ENCODE data around the gene KCNQ1. TPM values are rescaled to one million over a fixed set of nuclear protein-coding genes. Genes with fewer than 3 reads are reported as not detected.
A peak's percentile ranks its signal among the peaks of the same experiment; 100 is the strongest.

The KCNQ1 gene
- total and polyA plus RNA-seq, 3 experiments from 2014 or later: 2.6 to 5.7 (median 3.4) TPM

DNA sequence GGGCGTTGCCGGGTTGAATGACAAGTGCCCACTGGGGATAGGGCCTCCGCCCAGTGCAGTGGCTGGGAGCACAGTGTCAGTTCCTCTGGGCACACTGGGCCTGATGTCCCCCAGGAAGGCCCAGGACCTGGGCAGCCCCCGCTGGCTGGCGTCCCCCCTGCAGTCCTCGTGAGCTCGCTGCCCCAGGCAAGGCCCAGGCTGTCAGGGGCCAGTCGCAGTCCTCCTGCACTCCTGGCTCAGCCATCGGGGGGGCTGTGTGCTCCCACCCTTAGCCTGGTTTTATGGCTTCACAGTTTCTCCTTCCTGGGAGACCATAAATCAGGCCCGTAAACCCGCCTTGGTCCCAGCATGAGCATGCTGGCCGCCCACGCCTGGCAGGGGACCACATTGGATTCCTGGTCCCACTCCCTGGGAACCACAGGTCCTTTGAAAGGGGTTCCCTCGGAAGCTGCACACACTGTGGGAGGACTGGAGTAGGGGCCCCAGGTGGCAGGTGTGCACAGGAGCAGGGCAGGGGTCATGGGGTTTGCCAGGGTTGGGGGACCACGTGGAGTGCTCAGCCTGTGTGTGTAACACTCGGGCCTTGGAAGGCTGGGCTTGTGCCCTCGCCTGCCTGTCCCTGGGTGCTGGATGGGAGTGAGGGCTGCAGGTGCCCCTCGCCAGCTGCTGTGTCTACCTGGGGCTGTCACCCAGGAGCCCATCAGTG is 141.4 kb downstream of the KCNQ1 start:
- H3K36me3 ChIP-seq (ENCODE audit: insufficient read depth, low read length): no peaks in the 10 kb centered on the region
- Mint-ChIP-seq H3K27me3 (no peaks in the 10 kb centered on the region), H3K36me3 (peaks cover 0 to 4% (median 0%) of the 10 kb centered on the region in 3 donors), H3K4me3 (no peak overlapping the region), H3K9me3 (no peaks in the 10 kb centered on the region), H3K4me1 (no peaks in the 10 kb centered on the region), H3K27ac (no peak overlapping the region)
- H3K4me3 ChIP-seq (ENCODE audit: low read length): no peak overlapping the region
- H3K27me3 ChIP-seq (ENCODE audit: insufficient read depth, low read length, poor library complexity, severe bottlenecking): no peaks in the 10 kb centered on the region
- no peak overlapping the region for H3K27ac ChIP-seq (ENCODE audit: low read depth, low read length)
- H3K9me3 ChIP-seq (ENCODE audit: low read length): no peaks in the 10 kb centered on the region
- H3K4me1 ChIP-seq (ENCODE audit: insufficient read depth, low read length): no peaks in the 10 kb centered on the region
- CTCF ChIA-PET: no interaction called here
- DNase-seq: peak in 2 of 5 donors; percentile 0 to 45
- POLR2A ChIA-PET: no interaction called here

DNA sequence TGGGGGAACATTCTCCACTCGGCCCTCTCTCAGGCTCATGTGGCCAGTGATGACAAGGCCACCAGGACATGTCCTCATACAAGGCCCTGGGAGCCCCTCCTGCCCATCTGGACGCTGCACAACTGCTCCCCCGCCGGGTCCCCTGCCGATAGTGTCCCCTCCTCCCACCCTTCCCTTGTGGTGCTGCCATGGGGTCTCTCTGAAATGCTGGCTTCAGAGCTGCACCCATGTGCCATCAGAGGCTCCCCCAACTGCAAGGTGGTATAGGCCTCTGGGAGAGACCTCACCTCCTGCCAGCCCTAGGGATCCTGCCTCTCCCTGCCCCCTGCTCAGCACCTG is 142.0 kb downstream of the KCNQ1 start:
- Histone ChIP-seq H3K4me3 (ENCODE audit: low read length) (no peak overlapping the region), H3K27ac (ENCODE audit: low read depth, low read length) (no peak overlapping the region), H3K9me3 (ENCODE audit: low read length) (no peaks in the 10 kb centered on the region), H3K27me3 (ENCODE audit: insufficient read depth, low read length, poor library complexity, severe bottlenecking) (no peaks in the 10 kb centered on the region), H3K36me3 (ENCODE audit: insufficient read depth, low read length) (no peaks in the 10 kb centered on the region), H3K4me1 (ENCODE audit: insufficient read depth, low read length) (no peaks in the 10 kb centered on the region)
- Mint-ChIP-seq H3K27ac (no peak overlapping the region), H3K36me3 (peaks cover 0 to 4% (median 0%) of the 10 kb centered on the region in 3 donors), H3K4me1 (no peaks in the 10 kb centered on the region), H3K4me3 (no peak overlapping the region), H3K9me3 (no peaks in the 10 kb centered on the region), H3K27me3 (no peaks in the 10 kb centered on the region)
- DNase-seq: peak in 1 of 5 donors; percentile 23
- ChIA-PET CTCF (no interaction called here), POLR2A (no interaction called here)

GRCh38 chr11:2587132-2587930 is 142.5 kb downstream of the KCNQ1 start:
- H3K4me3 Mint-ChIP-seq: no peak overlapping the region
- Histone ChIP-seq H3K4me3 (ENCODE audit: low read length) (no peak overlapping the region), H3K4me1 (ENCODE audit: insufficient read depth, low read length) (no peaks in the 10 kb centered on the region), H3K36me3 (ENCODE audit: insufficient read depth, low read length) (no peaks in the 10 kb centered on the region), H3K27ac (ENCODE audit: low read depth, low read length) (no peak overlapping the region), H3K27me3 (ENCODE audit: insufficient read depth, low read length, poor library complexity, severe bottlenecking) (no peaks in the 10 kb centered on the region), H3K9me3 (ENCODE audit: low read length) (no peaks in the 10 kb centered on the region)
- POLR2A ChIA-PET: no interaction called here
- H3K9me3 Mint-ChIP-seq: no peaks in the 10 kb centered on the region
- H3K36me3 Mint-ChIP-seq: peaks cover 0 to 4% (median 0%) of the 10 kb centered on the region in 3 donors
- H3K4me1 Mint-ChIP-seq: no peaks in the 10 kb centered on the region
- H3K27me3 Mint-ChIP-seq: peaks cover 0 to 2% of the 10 kb centered on the region in 2 donors
- H3K27ac Mint-ChIP-seq: no peak overlapping the region
- DNase-seq: peak in 1 of 5 donors; percentile 43
- CTCF ChIA-PET: no interaction called here

DNA sequence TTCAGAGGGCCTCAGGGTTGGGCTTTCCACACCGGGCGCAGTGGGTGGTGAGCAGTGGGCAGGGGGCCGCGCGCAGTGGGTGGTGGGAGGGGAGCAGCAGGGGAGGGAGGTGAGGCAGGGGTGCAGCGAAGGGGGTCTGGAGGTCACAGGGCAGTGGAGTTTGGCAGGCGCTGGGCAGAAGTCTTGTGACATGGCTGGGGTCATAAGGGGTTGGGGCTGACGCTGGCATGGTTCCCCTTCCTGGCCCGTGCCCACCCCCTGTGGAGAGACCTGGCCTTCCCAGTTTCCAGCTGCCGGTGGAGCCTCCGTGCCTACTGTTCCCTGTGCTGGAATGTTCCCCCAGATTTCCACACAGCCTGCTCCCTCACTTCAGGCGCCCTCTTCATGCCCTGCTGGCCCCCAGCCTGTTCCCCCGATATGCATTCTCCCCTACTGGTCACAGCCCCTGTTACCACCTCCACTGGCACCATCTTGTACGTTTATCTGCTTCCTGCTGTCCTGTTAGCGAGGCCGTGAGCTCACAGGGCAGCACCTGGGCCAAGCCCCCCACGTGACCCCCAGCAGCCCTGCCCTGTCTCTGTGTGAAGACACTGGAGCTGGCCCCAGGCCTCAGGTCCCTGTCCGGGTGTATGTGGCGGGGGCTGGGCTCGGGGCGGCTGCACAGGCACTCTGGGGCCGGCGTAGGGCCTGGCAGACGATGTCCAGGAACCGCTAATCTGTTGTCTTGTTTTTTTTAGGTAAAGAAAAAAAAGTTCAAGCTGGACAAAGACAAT is 143.4 kb downstream of the KCNQ1 start:
- Histone ChIP-seq H3K9me3 (ENCODE audit: low read length) (no peaks in the 10 kb centered on the region), H3K27ac (ENCODE audit: low read depth, low read length) (no peak overlapping the region), H3K4me1 (ENCODE audit: insufficient read depth, low read length) (no peaks in the 10 kb centered on the region), H3K27me3 (ENCODE audit: insufficient read depth, low read length, poor library complexity, severe bottlenecking) (no peaks in the 10 kb centered on the region), H3K4me3 (ENCODE audit: low read length) (no peak overlapping the region), H3K36me3 (ENCODE audit: insufficient read depth, low read length) (no peaks in the 10 kb centered on the region)
- Mint-ChIP-seq H3K9me3 (no peaks in the 10 kb centered on the region), H3K36me3 (peaks cover 0 to 4% (median 0%) of the 10 kb centered on the region in 3 donors), H3K4me1 (no peaks in the 10 kb centered on the region), H3K27me3 (peaks cover 0 to 2% of the 10 kb centered on the region in 2 donors), H3K4me3 (no peak overlapping the region), H3K27ac (no peak overlapping the region)
- peak in 1 of 5 donors; percentile 41 for DNase-seq
- CTCF ChIA-PET: no interaction called here
- POLR2A ChIA-PET: no interaction called here

- peaks cover 0 to 4% of the 10 kb centered on the region in 2 donors for H3K27me3 Mint-ChIP-seq
- peak overlapping the region in 1 of 7 donors; percentile 81 for H3K4me3 Mint-ChIP-seq
- Histone ChIP-seq H3K4me1 (ENCODE audit: insufficient read depth, low read length) (no peaks in the 10 kb centered on the region), H3K36me3 (ENCODE audit: insufficient read depth, low read length) (no peaks in the 10 kb centered on the region), H3K27me3 (ENCODE audit: insufficient read depth, low read length, poor library complexity, severe bottlenecking) (no peaks in the 10 kb centered on the region), H3K4me3 (ENCODE audit: low read length) (no peak overlapping the region), H3K27ac (ENCODE audit: low read depth, low read length) (no peak overlapping the region), H3K9me3 (ENCODE audit: low read length) (no peaks in the 10 kb centered on the region)
- DNase-seq: no peak
- no peak overlapping the region for H3K27ac Mint-ChIP-seq
- peaks cover 0 to 8% (median 0%) of the 10 kb centered on the region in 3 donors for H3K36me3 Mint-ChIP-seq
- CTCF ChIA-PET: no interaction called here
- H3K4me1 Mint-ChIP-seq: no peaks in the 10 kb centered on the region
- no peaks in the 10 kb centered on the region for H3K9me3 Mint-ChIP-seq
- POLR2A ChIA-PET: no interaction called here
Measured at GRCh38 chr11:2588809-2589537, 144.2 kb downstream of the KCNQ1 start.

DNA sequence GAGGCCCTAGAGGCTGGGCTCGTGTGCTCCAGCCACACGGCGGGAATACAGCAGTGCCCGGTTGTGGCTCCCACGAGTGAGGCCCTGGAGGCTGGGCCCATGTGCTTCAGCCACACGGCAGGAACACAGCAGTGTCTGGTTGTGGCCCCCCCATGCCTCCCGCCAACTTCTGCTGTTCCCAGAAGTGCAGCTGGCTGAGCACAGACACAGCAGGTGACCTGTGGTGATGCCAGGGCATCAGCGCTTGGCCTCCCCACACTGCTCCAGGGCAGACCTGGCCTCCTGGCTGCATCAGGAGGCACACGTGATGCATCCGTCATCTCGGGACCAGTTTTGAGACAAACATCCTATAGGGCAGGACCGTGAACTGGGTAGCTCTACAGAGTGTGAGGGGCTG is 144.7 kb downstream of the KCNQ1 start:
- Mint-ChIP-seq H3K4me1 (no peaks in the 10 kb centered on the region), H3K27ac (peak overlapping the region in 1 of 8 donors; percentile 47), H3K9me3 (no peaks in the 10 kb centered on the region), H3K36me3 (peaks cover 0 to 9% (median 0%) of the 10 kb centered on the region in 3 donors), H3K4me3 (no peak overlapping the region), H3K27me3 (peaks cover 0 to 4% of the 10 kb centered on the region in 2 donors)
- ChIA-PET POLR2A (no interaction called here), CTCF (no interaction called here)
- Histone ChIP-seq H3K4me3 (ENCODE audit: low read length) (no peak overlapping the region), H3K36me3 (ENCODE audit: insufficient read depth, low read length) (no peaks in the 10 kb centered on the region), H3K4me1 (ENCODE audit: insufficient read depth, low read length) (no peaks in the 10 kb centered on the region), H3K27me3 (ENCODE audit: insufficient read depth, low read length, poor library complexity, severe bottlenecking) (no peaks in the 10 kb centered on the region), H3K9me3 (ENCODE audit: low read length) (no peaks in the 10 kb centered on the region), H3K27ac (ENCODE audit: low read depth, low read length) (no peak overlapping the region)
- no peak for DNase-seq

- no peak overlapping the region for H3K4me3 ChIP-seq (ENCODE audit: low read length)
- peaks cover 0 to 9% (median 0%) of the 10 kb centered on the region in 3 donors for H3K36me3 Mint-ChIP-seq
- ChIA-PET CTCF (no interaction called here), POLR2A (no interaction called here)
- H3K4me1 Mint-ChIP-seq: no peaks in the 10 kb centered on the region
- H3K4me3 Mint-ChIP-seq: no peak overlapping the region
- H3K27ac Mint-ChIP-seq: no peak overlapping the region
- no peaks in the 10 kb centered on the region for H3K9me3 Mint-ChIP-seq
- no peaks in the 10 kb centered on the region for H3K4me1 ChIP-seq (ENCODE audit: insufficient read depth, low read length)
- no peak overlapping the region for H3K27ac ChIP-seq (ENCODE audit: low read depth, low read length)
- no peaks in the 10 kb centered on the region for H3K9me3 ChIP-seq (ENCODE audit: low read length)
- H3K27me3 ChIP-seq (ENCODE audit: insufficient read depth, low read length, poor library complexity, severe bottlenecking): no peaks in the 10 kb centered on the region
- no peaks in the 10 kb centered on the region for H3K36me3 ChIP-seq (ENCODE audit: insufficient read depth, low read length)
- peaks cover 0 to 4% of the 10 kb centered on the region in 2 donors for H3K27me3 Mint-ChIP-seq
- DNase-seq: peak in 1 of 5 donors; percentile 41
Measured at GRCh38 chr11:2590131-2590964, 145.5 kb downstream of the KCNQ1 start.
